HEK293 (cell line): ENCODE data around the gene ATP8A2.

Experiments
- REST ChIP-seq: fragments of 450-650 bp; formaldehyde crosslinking; IDR thresholded peaks from 2 replicates; pipeline ENCODE4 v1.5.1; 2016; ENCODE audit warnings: missing biosample characterization, missing genetic modification characterization
- TCF7L2 ChIP-seq: IDR thresholded peaks from 2 replicates; pipeline ENCODE4 v1.6.1; 2011; ENCODE audit warnings: low read depth, mild to moderate bottlenecking, inconsistent platforms, low read length, moderate library complexity, borderline replicate concordance
- ZNF239 ChIP-seq: fragments of 450-650 bp; formaldehyde crosslinking; IDR thresholded peaks from 2 replicates; pipeline ENCODE4 v1.5.1; 2016; ENCODE audit warnings: missing biosample characterization, missing genetic modification characterization
- TF ChIP-seq, protein P1 (sequence below): fragments of 450-650 bp; formaldehyde crosslinking; IDR thresholded peaks from 2 replicates; pipeline ENCODE4 v1.5.1; 2016; ENCODE audit warnings: missing biosample characterization, missing genetic modification characterization

- TF ChIP-seq ZNF239 (tag by site-specific recombination): no peak
- TF ChIP-seq TCF7L2: no peak
- TF ChIP-seq, protein P1, sequence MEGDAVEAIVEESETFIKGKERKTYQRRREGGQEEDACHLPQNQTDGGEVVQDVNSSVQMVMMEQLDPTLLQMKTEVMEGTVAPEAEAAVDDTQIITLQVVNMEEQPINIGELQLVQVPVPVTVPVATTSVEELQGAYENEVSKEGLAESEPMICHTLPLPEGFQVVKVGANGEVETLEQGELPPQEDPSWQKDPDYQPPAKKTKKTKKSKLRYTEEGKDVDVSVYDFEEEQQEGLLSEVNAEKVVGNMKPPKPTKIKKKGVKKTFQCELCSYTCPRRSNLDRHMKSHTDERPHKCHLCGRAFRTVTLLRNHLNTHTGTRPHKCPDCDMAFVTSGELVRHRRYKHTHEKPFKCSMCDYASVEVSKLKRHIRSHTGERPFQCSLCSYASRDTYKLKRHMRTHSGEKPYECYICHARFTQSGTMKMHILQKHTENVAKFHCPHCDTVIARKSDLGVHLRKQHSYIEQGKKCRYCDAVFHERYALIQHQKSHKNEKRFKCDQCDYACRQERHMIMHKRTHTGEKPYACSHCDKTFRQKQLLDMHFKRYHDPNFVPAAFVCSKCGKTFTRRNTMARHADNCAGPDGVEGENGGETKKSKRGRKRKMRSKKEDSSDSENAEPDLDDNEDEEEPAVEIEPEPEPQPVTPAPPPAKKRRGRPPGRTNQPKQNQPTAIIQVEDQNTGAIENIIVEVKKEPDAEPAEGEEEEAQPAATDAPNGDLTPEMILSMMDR (tag by site-specific recombination): no peak
- no peak for TF ChIP-seq REST (tag by site-specific recombination)
Measured at GRCh38 chr13:25690582-25690981, 318.8 kb downstream of the ATP8A2 start.
